Measurements from ENCODE around the gene CLIC6.

The CLIC6 gene

DNA sequence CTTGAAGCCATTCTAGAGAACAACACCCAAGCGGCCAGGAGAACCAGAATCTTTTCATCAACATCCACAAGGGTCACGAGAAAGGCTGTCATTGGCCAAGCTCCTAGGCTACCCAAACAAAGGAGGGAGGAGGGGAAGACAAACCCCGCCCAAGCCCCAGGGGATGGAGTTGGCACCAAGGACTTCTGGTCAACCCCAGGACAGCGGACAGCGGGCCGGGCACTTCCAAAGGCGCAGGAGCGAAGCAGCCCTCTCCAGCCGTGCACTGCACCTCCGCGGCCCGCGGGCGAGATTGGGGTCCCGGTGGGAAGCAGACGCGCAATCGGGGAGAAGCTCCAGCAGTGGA, at the start of gene CLIC6:
Gene CLIC6 (plus strand): TSS at position 192 of the 346 bp plus-strand sequence. CDS start 395 bp downstream, outside the sequence.
- DNase-seq: no peak

GRCh38 chr21:34619841-34620665, 48.7 kb upstream of the CLIC6 start:
- no peak for DNase-seq

- no peak for DNase-seq
Measured at GRCh38 chr21:34621434-34622350, 47.1 kb upstream of the CLIC6 start.

GRCh38 chr21:34623516-34623915, 45.3 kb upstream of the CLIC6 start:
- DNase-seq: no peak

DNA sequence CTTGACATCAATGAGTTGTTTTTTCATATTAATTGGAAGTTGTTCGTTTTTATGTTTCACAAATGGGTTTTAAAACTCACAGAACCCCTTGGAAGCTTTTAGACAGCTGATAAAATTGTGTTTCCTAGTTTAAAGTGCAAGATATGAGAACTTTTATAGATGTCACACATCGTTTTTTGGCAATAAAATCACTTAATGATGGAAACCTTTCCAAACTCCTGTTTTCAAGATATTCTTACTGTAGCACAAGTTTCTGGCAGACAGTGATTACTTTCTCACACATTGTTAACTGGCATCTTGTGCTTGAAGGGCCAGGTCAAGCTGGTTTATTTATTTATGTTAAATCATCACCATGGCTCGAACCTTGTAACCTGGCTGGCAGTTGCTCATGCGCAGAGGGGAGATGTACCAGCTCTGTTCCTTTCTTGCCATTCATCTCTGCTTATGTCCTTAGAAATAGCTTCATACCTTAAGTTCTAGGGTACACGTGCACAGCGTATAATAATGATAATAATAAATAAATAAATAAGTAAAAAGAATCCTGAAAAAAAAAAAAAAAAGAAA, 43.7 kb upstream of the CLIC6 start:
- DNase-seq: no peak

- DNase-seq: no peak
Measured at GRCh38 chr21:34626131-34626530, 42.7 kb upstream of the CLIC6 start.

DNA sequence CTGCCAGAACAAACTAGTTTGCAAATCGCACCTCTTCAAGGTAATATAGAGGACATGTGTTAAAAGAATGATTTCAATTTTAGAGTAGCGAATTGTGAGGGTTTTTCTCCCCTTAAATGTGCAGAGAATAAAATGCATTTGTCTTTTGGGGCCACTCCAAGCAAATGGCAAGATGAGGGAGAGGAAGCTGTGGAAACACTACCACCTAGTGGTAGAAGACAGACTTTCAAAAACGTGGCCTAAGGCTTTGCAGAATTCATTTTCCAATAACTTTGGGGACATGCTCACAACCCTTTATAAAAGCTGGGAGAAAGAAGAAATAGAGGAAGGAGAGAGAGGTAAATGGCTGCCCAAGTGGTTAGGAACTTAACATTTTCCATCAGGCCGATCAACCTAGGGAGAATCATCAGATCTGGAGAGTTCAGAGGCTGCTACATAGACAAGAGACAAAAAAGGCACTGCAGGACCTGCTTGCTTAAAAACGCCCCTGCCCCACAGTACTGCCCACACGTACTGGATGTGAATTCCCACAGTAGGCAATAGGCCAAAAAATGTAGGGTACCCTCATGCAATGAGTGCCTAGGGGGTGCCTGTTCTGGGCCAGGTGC, 38.2 kb upstream of the CLIC6 start:
- peak; percentile 70 for DNase-seq

DNA sequence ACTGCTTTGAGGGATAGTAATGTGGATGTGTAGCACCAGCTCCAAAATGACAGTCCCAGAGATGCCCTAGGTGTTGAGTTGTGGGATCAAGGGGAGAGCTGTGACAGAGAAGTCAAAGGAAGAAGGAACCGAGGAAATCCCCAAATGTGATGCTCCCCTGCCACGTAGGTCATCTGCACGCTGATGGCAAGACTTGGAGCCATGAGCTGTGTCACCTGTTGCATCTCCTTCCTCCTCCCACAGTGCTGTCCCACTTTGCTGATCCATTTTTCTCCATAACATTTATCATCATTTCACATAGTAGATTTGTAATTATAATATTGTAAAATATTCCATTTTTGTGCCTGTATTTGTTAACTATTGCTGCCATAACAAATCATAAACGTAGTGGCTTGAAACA, 36.3 kb upstream of the CLIC6 start:
- DNase-seq: no peak

DNA sequence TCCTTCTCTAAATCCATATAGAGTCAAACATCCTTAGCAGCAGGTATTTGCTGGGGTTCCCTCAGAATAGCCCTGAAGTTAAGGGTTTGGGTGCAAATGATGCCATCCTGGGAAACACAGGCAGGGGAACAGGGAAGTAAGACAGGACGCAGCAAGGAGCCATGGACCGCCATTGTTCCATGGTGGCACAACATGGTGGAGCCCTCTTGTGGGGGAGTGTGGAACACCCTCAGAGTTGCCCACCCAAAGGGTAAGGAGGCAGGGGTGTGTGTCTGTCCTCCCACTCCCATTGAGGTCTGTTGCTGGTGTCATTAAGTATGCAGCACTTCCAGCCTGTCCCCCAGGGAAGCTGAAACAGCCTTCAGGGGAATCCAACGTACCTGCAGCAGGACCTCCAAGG, 33.5 kb upstream of the CLIC6 start:
- peak; percentile 46 for DNase-seq

DNA sequence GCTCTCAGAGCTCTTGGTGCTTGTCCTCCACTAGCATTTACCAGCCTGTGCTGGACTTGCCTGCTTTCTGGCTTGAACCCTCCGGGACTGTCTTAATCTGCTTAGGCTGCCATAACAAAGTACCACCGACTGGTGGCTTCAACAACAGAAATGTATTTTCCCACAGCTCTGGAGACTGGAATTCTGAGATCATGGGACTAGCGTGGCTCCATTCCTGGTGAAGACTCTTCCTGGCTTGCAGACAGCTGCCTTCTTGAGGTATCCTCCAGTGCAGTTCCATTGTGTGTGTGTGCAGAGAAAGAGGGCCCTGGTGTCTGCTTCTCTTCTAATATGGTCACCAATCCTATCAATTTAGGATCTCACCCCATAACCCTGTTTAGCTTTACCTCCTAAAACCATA, 31.8 kb upstream of the CLIC6 start:
- DNase-seq: no peak

GRCh38 chr21:34639250-34639649, 29.5 kb upstream of the CLIC6 start:
- DNase-seq: no peak

DNA sequence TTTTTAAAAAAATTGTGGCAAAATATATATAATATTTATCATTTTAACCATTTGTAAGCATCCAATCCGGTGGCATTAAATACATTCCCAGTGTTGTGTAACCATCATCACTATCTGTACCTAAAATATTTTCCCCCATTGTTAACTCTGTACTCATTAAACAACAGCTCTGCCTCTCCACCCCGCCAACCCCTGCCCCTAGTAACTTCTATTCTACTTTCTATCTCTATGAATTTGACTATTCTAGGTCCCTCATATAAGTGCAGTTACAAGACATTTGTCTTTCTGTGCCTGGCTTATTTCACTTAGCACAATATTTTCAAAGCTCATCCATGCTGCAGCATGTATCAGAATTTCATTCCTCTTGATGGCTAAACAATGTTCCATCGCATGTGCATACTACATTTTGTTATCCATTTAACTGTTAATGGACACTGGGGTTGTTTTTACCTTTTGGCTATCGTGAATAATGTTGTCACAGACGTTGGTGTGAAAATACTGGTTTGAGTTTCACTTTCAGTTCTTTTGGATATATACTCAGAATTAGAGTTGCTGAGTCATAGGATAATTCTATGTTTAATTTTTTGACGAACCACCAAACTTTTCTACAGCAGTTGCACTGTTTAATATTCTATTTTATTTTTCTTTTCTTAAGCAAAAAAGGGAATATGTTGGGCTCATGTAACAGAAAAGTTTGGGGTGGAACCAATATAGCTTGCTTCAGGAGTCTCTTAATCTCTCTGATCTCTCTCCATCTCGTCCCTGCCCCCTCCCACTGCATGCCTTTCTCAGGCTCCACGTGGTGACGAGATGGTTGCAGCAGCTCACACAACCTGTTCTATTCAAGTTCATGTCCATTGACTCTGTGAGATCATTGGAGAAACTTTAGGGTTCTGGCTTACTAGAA, 28.7 kb upstream of the CLIC6 start:
- DNase-seq: no peak

- no peak for DNase-seq
Measured at GRCh38 chr21:34640858-34641257, 27.9 kb upstream of the CLIC6 start.

DNA sequence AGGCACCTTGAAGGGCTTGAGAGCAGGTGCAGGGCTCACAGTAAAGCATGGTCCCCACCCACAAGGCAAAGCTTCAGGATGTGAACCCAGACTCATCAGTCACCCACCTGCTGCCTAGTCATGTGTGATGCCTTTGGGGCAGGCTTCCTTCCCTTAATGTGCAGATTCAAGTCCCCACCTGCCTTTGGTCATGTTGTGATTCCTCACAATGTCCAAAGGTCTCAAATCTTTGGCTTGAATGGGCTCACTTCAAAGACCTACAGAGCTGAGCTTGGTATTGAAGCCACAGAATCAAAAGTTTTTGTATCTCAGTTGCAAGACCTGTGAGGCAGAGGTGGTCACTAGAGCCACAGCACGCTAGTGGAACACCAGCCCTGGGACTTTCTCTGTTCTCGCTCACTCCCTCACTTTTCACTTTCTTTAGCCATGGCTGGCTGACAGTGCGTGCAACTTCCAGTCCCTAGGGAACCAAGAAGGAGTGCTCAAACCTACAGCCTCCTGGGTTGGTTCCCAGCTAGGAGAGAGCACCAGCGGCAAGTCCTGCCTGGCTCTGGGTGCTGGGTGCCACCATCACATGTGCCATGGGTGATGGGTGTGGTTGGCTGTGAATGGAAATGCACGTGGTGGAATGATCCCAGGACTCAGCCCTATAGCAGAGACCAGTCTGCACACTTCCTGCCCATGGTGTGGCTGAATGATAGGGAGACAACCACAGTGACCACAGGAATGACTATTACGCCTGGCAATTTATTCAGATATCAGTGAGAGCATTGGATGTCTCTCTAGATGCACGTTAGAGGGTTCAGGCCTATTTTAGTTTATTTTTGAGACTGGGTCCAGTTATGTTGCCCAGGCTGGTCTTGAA, 26.4 kb upstream of the CLIC6 start:
- no peak for DNase-seq

GRCh38 chr21:34644825-34645224, 24.0 kb upstream of the CLIC6 start:
- no peak for DNase-seq

DNA sequence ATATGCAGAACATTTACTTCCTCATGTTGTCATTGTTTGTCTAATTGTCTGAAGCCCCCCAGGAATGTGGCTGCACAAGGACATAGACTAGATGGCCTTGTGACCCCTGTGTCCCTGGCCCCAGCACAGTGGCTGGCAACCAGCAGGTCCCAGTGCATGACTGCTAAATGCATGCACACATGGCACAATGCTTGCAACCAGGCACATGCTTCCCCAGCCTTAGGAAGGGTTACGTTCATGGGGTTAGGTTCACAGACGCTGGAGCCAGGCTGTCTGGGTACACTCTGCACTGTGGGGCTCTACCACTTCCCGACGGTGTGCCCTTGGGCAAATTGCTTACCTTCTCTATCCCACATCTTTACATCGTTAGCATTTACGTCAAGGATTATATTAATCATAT, 21.2 kb upstream of the CLIC6 start:
- DNase-seq: no peak

GRCh38 chr21:34648739-34649297, 20.0 kb upstream of the CLIC6 start:
- DNase-seq: no peak

DNA sequence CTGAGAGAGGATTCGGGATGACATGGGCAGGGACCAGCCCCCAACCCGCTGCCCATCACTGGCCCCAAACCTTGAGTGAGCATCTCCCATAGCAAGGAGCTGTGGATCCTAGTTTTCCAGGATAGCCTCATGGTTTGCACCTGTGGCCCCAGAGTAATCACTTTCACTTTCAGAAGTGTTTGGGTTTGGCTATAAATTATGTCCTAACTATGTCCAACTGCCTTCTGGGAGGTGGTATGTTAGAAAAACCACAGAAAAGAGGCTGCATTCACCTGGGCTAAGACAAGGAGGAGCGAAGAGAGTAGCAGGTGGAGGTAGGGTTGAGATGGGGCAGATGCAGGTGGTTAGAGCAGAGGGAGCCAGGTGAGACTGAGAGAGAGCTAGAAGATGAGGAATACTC, 19.4 kb upstream of the CLIC6 start:
- no peak for DNase-seq

- DNase-seq: no peak
Measured at GRCh38 chr21:34650861-34651431, 17.8 kb upstream of the CLIC6 start.

- no peak for DNase-seq
Measured at GRCh38 chr21:34651642-34652041, 17.2 kb upstream of the CLIC6 start.

All from NCI-H82 (cell line).